Endothelial cell of umbilical vein (primary cell): ENCODE results near the gene IL3RA. TPM values are rescaled to one million over a fixed set of nuclear protein-coding genes. Genes with fewer than 3 reads are reported as not detected.

Experiments used
- BruUV-seq: library from RNA; stranded (reverse); fragments of 400-500 nt; replicated peaks from 2 replicates; lab custom pipeline; 2021; lab: Mats Ljungman, UMichigan
- CTCF ChIA-PET: fragments of 300-600, 350-600 bp; sonication (Branson Sonifier 250); formaldehyde crosslinking; loops from one replicate; lab custom pipeline; 2021; ENCODE audit warnings: antibody characterized with exemption, inconsistent platforms; lab: Charles Lee
- POLR2A ChIA-PET: fragments of 300-600, 350-600 bp; sonication (Branson Sonifier 250); formaldehyde crosslinking; loops from one replicate; lab custom pipeline; 2021; ENCODE audit warnings: antibody characterized with exemption, inconsistent platforms; lab: Charles Lee
- DNase-seq: peaks from one replicate; pipeline ENCODE4 v3.0.0-alpha.2; 2011; ENCODE audit warnings: low read depth, low spot score
- FAIRE-seq: peaks from 2 replicates; lab custom pipeline; 2011; peaks lifted over from hg19 to GRCh38; lab: Jason Lieb, UNC
- H2AFZ ChIP-seq: 2 replicates; pipeline ENCODE4 v1.6.0; 2012; ENCODE audit warnings: low read depth, low read length, control low read depth, inconsistent platforms
- H3K27ac ChIP-seq: 2 replicates; pipeline ENCODE4 v1.5.1; 2011; ENCODE audit warnings: low read depth, mild to moderate bottlenecking, control low read depth, low read length, moderate library complexity; ENCODE audit not compliant: insufficient read depth
- H3K27me3 ChIP-seq, 2 experiments: 2 replicates each; pipeline versions ENCODE4 v1.6.0 to v1.6.1; 2011; ENCODE audit warnings: low read length in 2 of 2, mixed read lengths in 1 of 2; ENCODE audit not compliant: control insufficient read depth in 2 of 2, insufficient read depth in 2 of 2
- H3K36me3 ChIP-seq, 2 experiments: 2 replicates in 1 of 2; 3 replicates in 1 of 2; pipeline ENCODE4 v1.5.1; 2011; ENCODE audit warnings: low read length in 2 of 2, mild to moderate bottlenecking in 1 of 2, moderate library complexity in 1 of 2; ENCODE audit not compliant: control insufficient read depth in 2 of 2, insufficient read depth in 2 of 2; ENCODE audit errors: extremely low read depth in 1 of 2
- H3K4me1 ChIP-seq: 3 replicates; pipeline ENCODE4 v1.5.1; 2011; ENCODE audit warnings: mild to moderate bottlenecking, low read length; ENCODE audit not compliant: control insufficient read depth, insufficient read depth; ENCODE audit errors: extremely low read depth
- H3K4me2 ChIP-seq: 2 replicates; pipeline ENCODE4 v1.6.1; 2011; ENCODE audit warnings: low read length, control low read depth, mixed read lengths; ENCODE audit not compliant: insufficient read depth
- H3K4me3 ChIP-seq, 3 experiments: fragments of 200-600 bp in 1 of 3; sonication (generic), shearing (Covaris generic) in 1 of 3; replicated peaks in 1 of 3; 2 replicates each; pipeline ENCODE4 v1.5.1; 2011 to 2016; ENCODE audit warnings: control low read depth in 3 of 3, low read length in 3 of 3, mild to moderate bottlenecking in 2 of 3, inconsistent platforms in 1 of 3, low read depth in 1 of 3, moderate library complexity in 1 of 3; ENCODE audit not compliant: insufficient read depth in 1 of 3
- H3K79me2 ChIP-seq: 2 replicates; pipeline ENCODE4 v1.6.0; 2012; ENCODE audit warnings: low read length, inconsistent platforms; ENCODE audit not compliant: control insufficient read depth, insufficient read depth
- H3K9ac ChIP-seq: replicated peaks from 2 replicates; pipeline ENCODE3; 2011; ENCODE audit warnings: low read length, control low read depth; ENCODE audit not compliant: insufficient read depth; ENCODE audit errors: extremely low read depth
- H3K9me1 ChIP-seq: replicated peaks from 3 replicates; pipeline ENCODE4 v1.6.0; 2011; ENCODE audit warnings: mild to moderate bottlenecking, low read length; ENCODE audit not compliant: control insufficient read depth, insufficient read depth; ENCODE audit errors: extremely low read depth
- H3K9me3 ChIP-seq: replicated peaks from 2 replicates; pipeline ENCODE4 v1.5.1; 2012; ENCODE audit warnings: low read length, inconsistent platforms; ENCODE audit not compliant: control insufficient read depth, insufficient read depth
- H4K20me1 ChIP-seq: replicated peaks from 2 replicates; pipeline ENCODE3; 2011; ENCODE audit warnings: mild to moderate bottlenecking, low read length; ENCODE audit not compliant: control insufficient read depth, insufficient read depth; ENCODE audit errors: extremely low read depth
- FOS ChIP-seq: IDR thresholded peaks from 2 replicates; pipeline ENCODE4 v1.6.1; 2011; ENCODE audit warnings: mild to moderate bottlenecking, low read length, moderate library complexity, borderline replicate concordance; ENCODE audit not compliant: insufficient read depth
- GATA2 ChIP-seq: IDR thresholded peaks from 2 replicates; pipeline ENCODE4 v1.7.0; 2011; ENCODE audit warnings: low read depth, mild to moderate bottlenecking, moderate library complexity, mixed read lengths, low read length; ENCODE audit not compliant: insufficient read length, insufficient read depth
- JUN ChIP-seq: IDR thresholded peaks from 2 replicates; pipeline ENCODE4 v1.6.1; 2011; ENCODE audit warnings: borderline replicate concordance, low read depth; ENCODE audit not compliant: insufficient read length, insufficient read depth
- MYC ChIP-seq: IDR thresholded peaks from one replicate; pipeline ENCODE4 v1.6.1; 2011; ENCODE audit warnings: mild to moderate bottlenecking, low read depth, low read length
- POLR2A ChIP-seq: IDR thresholded peaks from 2 replicates; pipeline ENCODE4 v1.6.1; 2012; ENCODE audit warnings: low read depth, mild to moderate bottlenecking, control low read depth, low read length
- POLR2AphosphoS5 ChIP-seq: IDR thresholded peaks from 2 replicates; pipeline ENCODE4 v1.6.1; 2012; ENCODE audit warnings: low read depth, mild to moderate bottlenecking, control low read depth, low read length, moderate library complexity; ENCODE audit not compliant: insufficient read depth
- dilution Hi-C: fragments of 300-500 bp; cut with MboI; formaldehyde crosslinking; loops from one replicate; pipeline ENCODE4 v1.15.0; 2019; ENCODE audit warnings: low sequenced_read_pairs; ENCODE audit not compliant: extremely low pct_ligation_motif_present
- intact Hi-C: fragments of 100-400 bp; cut with micrococcal nuclease; formaldehyde crosslinking; loops from one replicate; pipeline ENCODE4 v1.10.0; 2022
- polyA plus RNA-seq, 4 experiments: library from polyadenylated mRNA; depleted of rRNA in 3 of 4; stranded (reverse) in 3 of 4; unstranded in 1 of 4; fragments of >200 nt; gene quantifications; 2 replicates each; pipeline versions ENCODE4 v1.2.1 to v1.2.3, GENCODE V29; 2011 to 2012; ENCODE audit warnings: missing spikeins in 1 of 4
- total RNA-seq: library from RNA; stranded (reverse); gene quantifications from 2 replicates; pipeline ENCODE4 v1.2.3, GENCODE V29; 2021
- TF ChIP-seq, protein P1 (sequence below): IDR thresholded peaks from 2 replicates; pipeline ENCODE4 v1.6.1; 2011; ENCODE audit not compliant: insufficient read depth, insufficient read length
- TF ChIP-seq, protein P2 (sequence below), 2 donors: IDR thresholded peaks; 1 replicate in 1 of 2; 2 replicates in 1 of 2; pipeline ENCODE4 v1.5.1; 2011; ENCODE audit warnings: low read length in 2 of 2, mild to moderate bottlenecking in 2 of 2, moderate library complexity in 2 of 2, control low read depth in 1 of 2, inconsistent platforms in 1 of 2, low read depth in 1 of 2; ENCODE audit not compliant: insufficient read depth in 1 of 2; ENCODE audit errors: extremely low read depth in 1 of 2

Gene IL3RA
- total and polyA plus RNA-seq, 2 donors (not counting 3 experiments of a cell fraction or from before 2014, with no cell fraction given), result 28.9 to 35.1 TPM

DNA sequence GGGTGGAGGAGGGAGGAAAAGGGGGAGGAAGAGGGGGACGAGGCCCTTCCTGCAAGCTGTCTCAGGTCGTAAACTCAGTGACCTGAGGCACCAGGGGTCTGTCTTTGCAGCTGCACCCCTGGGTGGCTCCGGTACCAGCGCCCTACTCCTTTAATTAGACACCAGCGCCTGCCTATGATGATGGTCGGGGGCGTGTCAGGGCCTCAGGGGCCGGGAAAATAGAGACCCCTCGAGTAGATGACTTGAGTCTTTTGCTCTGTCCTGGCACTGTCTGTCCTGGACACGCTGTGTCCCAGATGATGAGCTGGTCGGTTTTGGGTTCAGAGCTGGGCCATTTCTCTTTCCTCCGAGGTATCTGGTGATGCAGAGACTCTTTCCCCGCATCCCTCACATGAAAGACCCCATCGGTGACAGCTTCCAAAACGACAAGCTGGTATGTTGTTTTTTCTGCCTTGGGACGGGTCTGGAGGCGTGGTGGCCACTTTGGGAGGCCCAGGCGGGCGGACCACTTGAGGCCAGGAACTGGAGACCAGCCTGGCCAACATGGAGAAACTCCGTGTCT is 44.2 kb downstream of the IL3RA start:
- dilution Hi-C loops, result no loop called here
- no peak for DNase-seq
- Histone ChIP-seq H3K27ac (no peak overlapping the region), H3K9me1 (no peaks in the 10 kb centered on the region), H3K9ac (no peak overlapping the region), H3K9me3 (no peaks in the 10 kb centered on the region), H3K4me2 (no peak overlapping the region), H4K20me1 (no peaks in the 10 kb centered on the region), H3K4me3 (no peak overlapping the region), H2AFZ (no peak overlapping the region), H3K4me1 (no peaks in the 10 kb centered on the region), H3K79me2 (no peaks in the 10 kb centered on the region), H3K27me3 (no peaks in the 10 kb centered on the region), H3K36me3 (peaks cover 7 to 12% of the 10 kb centered on the region in 2 experiments)
- TF ChIP-seq POLR2AphosphoS5 (peak; percentile 45), POLR2A (no peak)
- no TSS peak for BruUV-seq
- ChIA-PET CTCF (no interaction called here), POLR2A (no interaction called here)
- FAIRE-seq, result no peak
- intact Hi-C loops, result no loop called here

DNA sequence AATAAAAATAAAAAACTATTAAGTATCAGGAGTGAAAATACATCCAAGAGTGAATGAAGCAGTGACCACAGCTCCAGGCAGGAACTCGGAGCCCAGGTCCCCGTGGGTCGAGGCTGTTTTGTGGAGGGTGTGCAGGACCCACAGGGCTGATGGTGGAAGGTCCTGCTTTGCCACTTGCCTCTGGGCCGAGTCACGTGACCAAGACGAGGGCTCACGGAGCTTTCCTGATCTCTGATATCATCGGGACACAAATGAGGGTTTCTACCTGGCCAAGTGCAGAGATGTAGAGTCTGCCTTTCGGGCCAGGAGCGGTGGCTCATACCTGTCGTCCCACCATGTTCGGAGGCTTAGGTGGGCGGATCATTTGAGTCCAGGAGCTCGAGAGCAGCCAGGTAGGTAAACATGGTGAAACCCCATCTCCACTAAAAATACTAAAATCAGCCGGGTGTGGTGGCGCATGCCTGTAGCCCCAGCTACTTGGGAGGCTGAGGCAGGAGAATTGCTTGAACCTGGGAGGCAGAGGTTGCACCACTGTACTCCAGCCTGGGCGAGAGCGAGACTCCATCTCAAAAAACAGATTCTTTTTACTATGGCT is 48.2 kb downstream of the IL3RA start:
- FAIRE-seq (no peak), DNase-seq (no peak)
- no peak for TF ChIP-seq JUN
- TF ChIP-seq POLR2A, result no peak
- TF ChIP-seq GATA2, result no peak
- no peak for TF ChIP-seq FOS
- TF ChIP-seq, protein P1, sequence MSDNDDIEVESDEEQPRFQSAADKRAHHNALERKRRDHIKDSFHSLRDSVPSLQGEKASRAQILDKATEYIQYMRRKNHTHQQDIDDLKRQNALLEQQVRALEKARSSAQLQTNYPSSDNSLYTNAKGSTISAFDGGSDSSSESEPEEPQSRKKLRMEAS, result no peak
- TF ChIP-seq POLR2AphosphoS5, result no peak
- TF ChIP-seq MYC, result no peak
- TF ChIP-seq, protein P2, sequence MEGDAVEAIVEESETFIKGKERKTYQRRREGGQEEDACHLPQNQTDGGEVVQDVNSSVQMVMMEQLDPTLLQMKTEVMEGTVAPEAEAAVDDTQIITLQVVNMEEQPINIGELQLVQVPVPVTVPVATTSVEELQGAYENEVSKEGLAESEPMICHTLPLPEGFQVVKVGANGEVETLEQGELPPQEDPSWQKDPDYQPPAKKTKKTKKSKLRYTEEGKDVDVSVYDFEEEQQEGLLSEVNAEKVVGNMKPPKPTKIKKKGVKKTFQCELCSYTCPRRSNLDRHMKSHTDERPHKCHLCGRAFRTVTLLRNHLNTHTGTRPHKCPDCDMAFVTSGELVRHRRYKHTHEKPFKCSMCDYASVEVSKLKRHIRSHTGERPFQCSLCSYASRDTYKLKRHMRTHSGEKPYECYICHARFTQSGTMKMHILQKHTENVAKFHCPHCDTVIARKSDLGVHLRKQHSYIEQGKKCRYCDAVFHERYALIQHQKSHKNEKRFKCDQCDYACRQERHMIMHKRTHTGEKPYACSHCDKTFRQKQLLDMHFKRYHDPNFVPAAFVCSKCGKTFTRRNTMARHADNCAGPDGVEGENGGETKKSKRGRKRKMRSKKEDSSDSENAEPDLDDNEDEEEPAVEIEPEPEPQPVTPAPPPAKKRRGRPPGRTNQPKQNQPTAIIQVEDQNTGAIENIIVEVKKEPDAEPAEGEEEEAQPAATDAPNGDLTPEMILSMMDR (IDR thresholded peaks at IDR 0.05; ENCODE audit: extremely low read depth in 1 of 2, insufficient read depth in 1 of 2, low read depth in 1 of 2, low read length in 2 of 2), result no peak
- Histone ChIP-seq H3K9me3 (no peaks in the 10 kb centered on the region), H3K9me1 (no peaks in the 10 kb centered on the region), H3K4me2 (no peak overlapping the region), H2AFZ (no peak overlapping the region), H3K79me2 (peaks cover 35% of the 10 kb centered on the region), H3K4me3 (no peak overlapping the region), H3K27me3 (no peaks in the 10 kb centered on the region), H3K9ac (no peak overlapping the region), H3K27ac (no peak overlapping the region), H3K36me3 (peaks cover 29 to 51% of the 10 kb centered on the region in 2 experiments), H4K20me1 (no peaks in the 10 kb centered on the region), H3K4me1 (no peaks in the 10 kb centered on the region)
- no TSS peak for BruUV-seq
- dilution Hi-C loops, result no loop called here
- CTCF ChIA-PET, result no interaction called here
- POLR2A ChIA-PET, result no interaction called here
- intact Hi-C loops, result no loop called here
